Effector memory CD8-positive, alpha-beta T cell (primary cell): ENCODE data around the gene DLG5.
A peak's percentile ranks its signal among the peaks of the same experiment; 100 is the strongest.
"Not testable (repeated sequence)": the region's sequence is repeated elsewhere in the genome, so short reads cannot be mapped to it uniquely, and the experiment has no call there.

Experiments
- ATAC-seq: fragments of 150-1000 bp; cut with Tn5 transposase; replicated peaks from 2 replicates; pipeline ENCODE4 v1.10.0; 2021; ENCODE audit warnings: mild to moderate bottlenecking, moderate library complexity
- DNase-seq, 3 experiments: peaks; one replicate each; pipeline ENCODE4 v3.0.0; 2021
- H3K27ac Mint-ChIP-seq, 2 donors: one replicate each; pipeline ENCODE4 v1.8.0; 2022; ENCODE audit warnings: mild to moderate bottlenecking in 2 of 2, mixed read lengths in 2 of 2, moderate library complexity in 2 of 2
- H3K27me3 Mint-ChIP-seq, 2 donors: one replicate each; pipeline ENCODE4 v1.8.0; 2022; ENCODE audit warnings: mixed read lengths in 2 of 2
- H3K36me3 Mint-ChIP-seq: one replicate; pipeline ENCODE4 v1.8.0; 2022; ENCODE audit warnings: mild to moderate bottlenecking, moderate library complexity, mixed read lengths; ENCODE audit not compliant: insufficient read depth
- H3K4me1 Mint-ChIP-seq, 2 donors: one replicate each; pipeline ENCODE4 v1.8.0; 2022; ENCODE audit warnings: low read depth in 2 of 2, mixed read lengths in 2 of 2
- H3K4me3 Mint-ChIP-seq, 2 donors: one replicate each; pipeline ENCODE4 v1.8.0; 2022; ENCODE audit warnings: mild to moderate bottlenecking in 2 of 2, mixed read lengths in 2 of 2, moderate library complexity in 2 of 2
- H3K9me3 Mint-ChIP-seq, 2 donors: one replicate each; pipeline ENCODE4 v1.8.0; 2022; ENCODE audit warnings: mixed read lengths in 2 of 2

Gene DLG5

GRCh38 chr10:77782328-77783061 lies 144.1 kb downstream of the DLG5 start:
- peaks cover 0 to 2% of the 10 kb centered on the region in 2 donors for H3K9me3 Mint-ChIP-seq
- peaks cover 14% of the 10 kb centered on the region for H3K36me3 Mint-ChIP-seq
- ATAC-seq (no peak), DNase-seq (no peak)
- no peak overlapping the region for H3K4me3 Mint-ChIP-seq
- H3K27me3 Mint-ChIP-seq: no peaks in the 10 kb centered on the region
- H3K27ac Mint-ChIP-seq: no peak overlapping the region
- H3K4me1 Mint-ChIP-seq: no peaks in the 10 kb centered on the region

DNA sequence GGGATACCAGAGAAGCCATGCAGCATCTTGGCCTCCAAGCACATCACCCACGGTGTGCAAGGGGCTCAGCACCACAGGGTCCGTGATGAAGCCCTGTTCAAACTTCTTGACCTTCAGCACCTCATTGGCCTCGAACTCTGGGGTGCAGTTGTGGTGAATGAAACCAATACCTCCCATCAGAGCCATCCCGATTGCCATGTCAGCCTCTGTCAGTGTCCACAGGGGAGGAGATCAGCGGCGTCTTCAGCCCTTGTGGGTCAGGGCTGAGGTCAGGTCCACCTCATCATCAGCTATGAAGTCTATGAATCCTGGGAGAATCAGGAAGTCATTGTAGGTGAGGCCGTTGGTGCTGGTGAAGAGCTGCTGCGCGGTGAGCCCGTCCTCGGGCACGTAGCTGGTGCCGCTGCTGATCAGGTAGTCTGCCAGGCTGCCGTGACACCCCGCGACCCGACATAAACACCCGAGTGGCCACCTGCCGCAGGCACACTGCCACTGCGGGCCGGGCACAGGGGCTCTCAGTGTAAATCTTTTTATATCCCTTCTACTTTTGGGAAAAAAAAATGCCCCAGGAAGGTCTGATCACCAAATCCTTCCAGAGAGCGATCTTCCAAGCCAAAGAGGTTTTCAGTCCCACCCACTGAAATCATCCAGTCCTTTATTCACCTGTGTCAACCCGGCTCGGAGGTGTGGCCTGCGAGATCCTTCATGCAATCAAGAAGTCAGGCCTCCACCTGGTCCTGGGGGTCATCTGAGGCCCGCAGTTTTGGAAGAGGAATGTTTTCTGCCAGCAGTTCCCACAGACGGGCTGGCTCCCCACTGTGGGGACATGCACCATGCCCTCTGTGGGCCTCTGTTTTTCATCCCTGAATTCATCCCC lies 144.9 kb downstream of the DLG5 start:
- H3K4me3 Mint-ChIP-seq: no peak overlapping the region
- no peak for DNase-seq
- H3K27ac Mint-ChIP-seq: peak overlapping the region in 1 of 2 donors; percentile 15
- H3K4me1 Mint-ChIP-seq: no peaks in the 10 kb centered on the region
- peaks cover 0 to 2% of the 10 kb centered on the region in 2 donors for H3K9me3 Mint-ChIP-seq
- H3K27me3 Mint-ChIP-seq: no peaks in the 10 kb centered on the region
- no peak for ATAC-seq
- peaks cover 14% of the 10 kb centered on the region for H3K36me3 Mint-ChIP-seq

DNA sequence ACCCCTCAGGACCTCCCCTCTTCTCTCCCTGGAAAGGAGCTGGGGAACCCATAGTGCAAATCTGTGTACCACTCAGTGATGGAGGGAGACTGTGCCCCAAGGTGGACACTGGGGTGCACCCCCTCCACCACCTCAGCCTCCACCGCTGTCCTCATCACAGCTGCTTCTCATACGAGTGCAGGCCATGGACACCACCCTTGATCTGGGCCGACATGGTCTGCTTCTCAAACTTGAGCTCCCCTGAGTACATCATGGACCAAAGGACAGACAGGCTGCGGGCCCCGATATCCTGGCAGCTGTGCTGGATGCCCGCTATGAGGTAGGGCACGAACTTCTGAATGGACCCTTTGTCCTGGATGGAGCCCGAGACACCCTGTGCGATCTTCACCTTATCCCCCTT lies 146.4 kb downstream of the DLG5 start:
- Mint-ChIP-seq H3K36me3 (peaks cover 14% of the 10 kb centered on the region), H3K4me1 (no peaks in the 10 kb centered on the region), H3K27ac (no peak overlapping the region), H3K4me3 (no peak overlapping the region), H3K9me3 (peaks cover 0 to 4% of the 10 kb centered on the region in 2 donors), H3K27me3 (no peaks in the 10 kb centered on the region)
- ATAC-seq (no peak), DNase-seq (no peak)

DNA sequence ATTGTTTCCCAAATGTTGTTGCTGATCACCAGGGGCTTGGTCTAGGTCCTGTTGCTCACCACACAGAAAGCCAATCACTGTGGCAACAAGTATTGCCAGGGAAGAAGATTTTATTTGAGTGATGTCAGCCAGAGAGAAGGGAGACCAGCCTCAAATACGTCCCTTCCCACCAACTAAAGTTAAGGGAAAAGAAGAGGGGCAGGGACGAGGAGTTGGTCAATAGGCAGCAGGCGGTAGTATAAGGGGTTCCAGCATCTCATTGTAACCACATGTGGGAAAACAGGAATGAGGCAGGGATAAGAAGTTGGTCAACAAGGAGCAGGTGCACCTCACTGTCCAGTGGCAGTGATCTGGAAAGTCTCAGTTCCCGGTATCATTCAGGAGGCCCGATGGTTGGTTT lies 150.1 kb downstream of the DLG5 start:
- DNase-seq: no peak
- Mint-ChIP-seq H3K4me3 (no peak overlapping the region), H3K27me3 (no peaks in the 10 kb centered on the region), H3K27ac (no peak overlapping the region), H3K4me1 (peaks cover 6 to 7% of the 10 kb centered on the region in 2 donors), H3K9me3 (peaks cover 0 to 4% of the 10 kb centered on the region in 2 donors), H3K36me3 (peaks cover 17% of the 10 kb centered on the region)
- ATAC-seq: no peak

GRCh38 chr10:77774940-77775391 lies 151.6 kb downstream of the DLG5 start:
- Mint-ChIP-seq H3K27me3 (no peaks in the 10 kb centered on the region), H3K36me3 (peaks cover 10% of the 10 kb centered on the region), H3K9me3 (peaks cover 0 to 4% of the 10 kb centered on the region in 2 donors), H3K4me1 (peaks cover 6 to 7% of the 10 kb centered on the region in 2 donors), H3K27ac (no peak overlapping the region), H3K4me3 (no peak overlapping the region)
- no peak for ATAC-seq
- no peak for DNase-seq

DNA sequence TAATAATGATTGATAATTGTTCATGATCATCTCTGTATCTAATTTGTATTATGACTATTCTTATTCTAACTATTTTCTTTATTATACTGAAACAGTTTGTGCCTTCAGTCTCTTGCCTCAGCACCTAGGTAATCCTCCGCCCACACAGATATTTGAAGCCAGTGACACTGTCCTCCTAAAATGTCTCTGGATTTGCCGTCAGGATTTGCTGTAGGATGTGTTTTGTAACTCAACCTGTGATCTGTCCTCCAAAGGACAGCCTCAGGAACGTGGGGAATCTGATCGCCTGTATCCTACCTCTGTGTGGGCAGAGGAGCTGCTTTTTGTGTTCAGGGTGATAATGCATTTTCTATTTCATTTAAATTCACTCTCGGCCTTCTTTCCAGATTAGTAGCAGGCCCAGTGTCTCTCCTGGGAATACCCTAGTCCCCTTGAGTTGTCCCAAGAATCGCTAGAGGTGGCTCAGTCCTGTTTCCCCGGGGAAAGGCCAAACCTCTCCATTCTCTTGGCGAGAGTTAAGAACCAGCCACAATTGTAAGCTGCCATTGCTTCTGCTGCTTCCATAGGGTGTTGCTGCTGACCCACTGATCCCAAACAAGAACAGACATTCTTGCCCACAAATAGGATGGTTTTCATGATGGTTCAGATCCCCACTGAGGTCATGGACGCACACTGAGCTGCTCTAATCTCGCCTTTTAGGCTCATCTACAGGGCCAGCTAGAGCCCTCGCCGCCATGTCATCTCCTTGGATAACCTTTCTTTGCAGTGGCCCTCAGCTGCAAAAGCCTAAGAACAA lies 152.7 kb downstream of the DLG5 start:
- Mint-ChIP-seq H3K27me3 (no peaks in the 10 kb centered on the region), H3K27ac (no peak overlapping the region), H3K9me3 (peaks cover 0 to 4% of the 10 kb centered on the region in 2 donors), H3K4me3 (no peak overlapping the region), H3K36me3 (peaks cover 7% of the 10 kb centered on the region), H3K4me1 (peaks cover 6 to 7% of the 10 kb centered on the region in 2 donors)
- DNase-seq (no peak), ATAC-seq (no peak)

- H3K27ac Mint-ChIP-seq: peak overlapping the region in 1 of 2 donors; percentile 41
- not testable (repeated sequence) for ATAC-seq, H3K36me3 Mint-ChIP-seq, H3K9me3 Mint-ChIP-seq, H3K27me3 Mint-ChIP-seq, DNase-seq, H3K4me1 Mint-ChIP-seq
- H3K4me3 Mint-ChIP-seq: peak overlapping the region; percentile 14 to 20
Measured at GRCh38 chr10:77772852-77773600, 153.5 kb downstream of the DLG5 start.

GRCh38 chr10:77771851-77772250 lies 154.7 kb downstream of the DLG5 start:
- Mint-ChIP-seq H3K9me3 (peaks cover 0 to 2% of the 10 kb centered on the region in 2 donors), H3K27ac (peak overlapping the region in 1 of 2 donors; percentile 41), H3K36me3 (peaks cover 3% of the 10 kb centered on the region), H3K4me3 (no peak overlapping the region), H3K27me3 (no peaks in the 10 kb centered on the region), H3K4me1 (peaks cover 6 to 7% of the 10 kb centered on the region in 2 donors)
- ATAC-seq (no peak), DNase-seq (no peak)

DNA sequence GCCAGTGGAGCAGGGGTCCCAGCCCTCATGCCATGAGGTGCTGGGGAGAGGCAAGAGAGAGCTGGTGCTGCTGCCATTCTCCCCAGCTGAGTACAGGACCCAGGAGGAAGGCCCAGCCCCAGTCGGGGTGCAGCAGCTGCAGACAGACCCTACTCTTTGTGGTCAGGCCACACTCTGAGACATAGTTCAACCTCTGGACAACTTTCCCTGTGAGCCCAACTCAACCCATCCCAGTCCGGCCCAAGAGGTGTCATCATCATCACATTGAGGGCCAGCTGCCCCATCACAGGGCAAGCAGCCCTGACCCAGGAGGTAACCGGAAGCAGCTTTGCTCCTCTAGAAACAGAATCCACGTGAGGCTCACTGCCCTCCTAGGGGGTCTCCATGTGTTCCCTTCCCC lies 155.1 kb downstream of the DLG5 start:
- H3K4me1 Mint-ChIP-seq: peaks cover 6 to 7% of the 10 kb centered on the region in 2 donors
- peaks cover 0 to 2% of the 10 kb centered on the region in 2 donors for H3K9me3 Mint-ChIP-seq
- H3K27ac Mint-ChIP-seq: no peak overlapping the region
- no peaks in the 10 kb centered on the region for H3K27me3 Mint-ChIP-seq
- H3K4me3 Mint-ChIP-seq: no peak overlapping the region
- H3K36me3 Mint-ChIP-seq: peaks cover 3% of the 10 kb centered on the region
- DNase-seq (no peak), ATAC-seq (no peak)

DNA sequence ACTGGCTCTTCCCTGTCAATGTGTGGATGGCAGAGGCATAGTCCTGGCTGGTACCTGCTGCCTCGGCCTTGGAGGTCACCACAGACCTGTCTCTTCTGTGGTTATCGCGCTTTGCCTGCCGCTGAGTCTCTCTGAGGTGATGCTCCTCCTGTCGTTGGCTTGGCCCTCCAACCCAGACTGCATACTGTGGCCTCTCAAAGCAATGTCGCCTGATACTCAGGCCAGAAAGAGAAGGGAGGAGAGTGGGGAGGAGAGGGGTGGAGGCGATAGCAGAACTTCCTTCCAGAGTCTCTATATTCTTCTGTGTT lies 155.7 kb downstream of the DLG5 start:
- Mint-ChIP-seq H3K36me3 (peaks cover 3% of the 10 kb centered on the region), H3K9me3 (no peaks in the 10 kb centered on the region), H3K27me3 (no peaks in the 10 kb centered on the region), H3K4me3 (no peak overlapping the region), H3K4me1 (peaks cover 6 to 7% of the 10 kb centered on the region in 2 donors), H3K27ac (peak overlapping the region in 1 of 2 donors; percentile 16)
- ATAC-seq (no peak), DNase-seq (no peak)

- DNase-seq (no peak), ATAC-seq (no peak)
- H3K27ac Mint-ChIP-seq: peak overlapping the region in 1 of 2 donors; percentile 16
- H3K36me3 Mint-ChIP-seq: peaks cover 3% of the 10 kb centered on the region
- no peaks in the 10 kb centered on the region for H3K27me3 Mint-ChIP-seq
- H3K9me3 Mint-ChIP-seq: no peaks in the 10 kb centered on the region
- no peak overlapping the region for H3K4me3 Mint-ChIP-seq
- peaks cover 6 to 7% of the 10 kb centered on the region in 2 donors for H3K4me1 Mint-ChIP-seq
Measured at GRCh38 chr10:77770081-77770867, 156.3 kb downstream of the DLG5 start.

DNA sequence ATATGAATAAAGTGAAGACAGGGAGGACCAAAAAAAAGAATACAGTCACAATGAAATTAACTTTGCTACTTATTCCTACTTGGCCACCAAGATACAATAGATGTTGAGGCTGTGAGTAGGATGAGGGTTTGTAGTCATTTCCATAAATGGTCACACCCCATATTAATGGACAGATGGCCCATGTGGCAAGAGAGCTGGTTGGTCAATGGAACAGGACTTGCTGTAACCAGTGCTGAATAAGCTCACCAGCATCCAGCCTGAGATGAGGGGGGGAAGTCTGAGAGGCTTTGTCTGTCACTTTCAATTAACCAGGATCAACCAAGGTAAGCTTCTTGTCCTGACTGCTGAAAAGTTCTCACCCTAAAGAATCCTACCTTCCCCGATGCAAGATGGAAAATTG lies 158.5 kb downstream of the DLG5 start:
- Mint-ChIP-seq H3K9me3 (no peaks in the 10 kb centered on the region), H3K27me3 (no peaks in the 10 kb centered on the region), H3K36me3 (no peaks in the 10 kb centered on the region), H3K27ac (no peak overlapping the region), H3K4me3 (no peak overlapping the region), H3K4me1 (peaks cover 5 to 6% of the 10 kb centered on the region in 2 donors)
- ATAC-seq: no peak
- no peak for DNase-seq
